Hepatocyte (in vitro differentiated cells): ENCODE data around the gene CLTCL1. TPM values are rescaled to one million over a fixed set of nuclear protein-coding genes. Genes with fewer than 3 reads are reported as not detected.

Experiments
- DNase-seq: peaks from one replicate; pipeline ENCODE4 v3.0.0-alpha.2; 2016; ENCODE audit warnings: low spot score
- H2AFZ ChIP-seq: fragments of 200-600 bp; sonication (generic); 2 replicates; pipeline ENCODE4 v1.6.0; 2016; ENCODE audit warnings: antibody characterized with exemption, mild to moderate bottlenecking
- H3K27ac ChIP-seq: fragments of 200-600 bp; sonication (generic); 2 replicates; pipeline ENCODE4 v1.5.1; 2016; ENCODE audit warnings: mild to moderate bottlenecking
- H3K27me3 ChIP-seq: fragments of 200-600 bp; sonication (generic); 2 replicates; pipeline ENCODE4 v1.6.1; 2016
- H3K36me3 ChIP-seq: fragments of 200-600 bp; sonication (generic); replicated peaks from 2 replicates; pipeline ENCODE4 v1.5.1; 2016; ENCODE audit warnings: low read depth; ENCODE audit not compliant: insufficient read depth
- H3K4me1 ChIP-seq: fragments of 200-600 bp; sonication (generic); 2 replicates; pipeline ENCODE4 v1.5.1; 2016; ENCODE audit warnings: mild to moderate bottlenecking, moderate library complexity; ENCODE audit not compliant: insufficient read depth
- H3K4me2 ChIP-seq: fragments of 200-600 bp; sonication (generic); 2 replicates; pipeline ENCODE4 v1.6.0; 2016
- H3K4me3 ChIP-seq: fragments of 200-600 bp; sonication (generic); 2 replicates; pipeline ENCODE4 v1.5.1; 2016; ENCODE audit warnings: mild to moderate bottlenecking
- H3K79me2 ChIP-seq: fragments of 200-600 bp; sonication (generic); 2 replicates; pipeline ENCODE4 v1.6.0; 2017; ENCODE audit warnings: mild to moderate bottlenecking
- H3K9me2 ChIP-seq: fragments of 200-600 bp; sonication (generic); replicated peaks from 2 replicates; pipeline ENCODE4 v1.6.0; 2017; ENCODE audit warnings: mild to moderate bottlenecking; ENCODE audit not compliant: insufficient read depth
- H3K9me3 ChIP-seq: fragments of 200-600 bp; sonication (generic); 2 replicates; pipeline ENCODE4 v1.5.1; 2016; ENCODE audit warnings: low read depth, mild to moderate bottlenecking
- H4K20me1 ChIP-seq: fragments of 200-600 bp; sonication (generic); 2 replicates; pipeline ENCODE4 v1.6.0; 2016; ENCODE audit warnings: mild to moderate bottlenecking; ENCODE audit not compliant: insufficient read depth, poor library complexity, severe bottlenecking
- CTCF ChIP-seq: fragments of 200-600 bp; sonication (generic); IDR thresholded peaks from 2 replicates; pipeline ENCODE4 v1.5.1; 2016; ENCODE audit warnings: antibody characterized with exemption, mild to moderate bottlenecking; ENCODE audit not compliant: poor library complexity
- EZH2 ChIP-seq: fragments of 200-600 bp; sonication (generic); IDR thresholded peaks from 2 replicates; pipeline ENCODE4 v1.6.1; 2016; ENCODE audit warnings: antibody characterized with exemption, mild to moderate bottlenecking, borderline replicate concordance
- EZH2phosphoT487 ChIP-seq: fragments of 200-600 bp; sonication (generic); IDR thresholded peaks from one replicate; pipeline ENCODE4 v1.6.1; 2018; ENCODE audit warnings: antibody characterized with exemption, mild to moderate bottlenecking, low read depth, moderate library complexity; ENCODE audit not compliant: unreplicated experiment, severe bottlenecking
- WGBS: methylation state at CpG from one replicate; pipeline ENCODE4 v1.1.6; 2016; ENCODE audit warnings: low lambda C conversion rate; ENCODE audit errors: missing lambda C conversion rate; 5-methylcytosine and 5-hydroxymethylcytosine counted together
- polyA plus RNA-seq: library from polyadenylated mRNA; unstranded; fragments of >200 nt; fragmentation: Nextera tagmentation; extraction: Ambion mirVana; gene quantifications from 2 replicates; pipeline ENCODE4 v1.2.1, GENCODE V29; 2016
- total RNA-seq: library from RNA; depleted of rRNA; stranded (reverse); fragments of >200 nt; gene quantifications from 2 replicates; pipeline ENCODE4 v1.2.3, GENCODE V29; 2014

CLTCL1 gene
- total and polyA plus RNA-seq, 2 experiments from 2014 or later: 2.2 to 3.7 TPM

GRCh38 chr22:19132153-19132552, 159.4 kb downstream of the CLTCL1 start:
- Histone ChIP-seq H3K36me3 (no peaks in the 10 kb centered on the region), H2AFZ (no peak overlapping the region), H3K27me3 (no peaks in the 10 kb centered on the region), H3K4me2 (no peak overlapping the region), H3K4me3 (no peak overlapping the region), H4K20me1 (no peaks in the 10 kb centered on the region), H3K9me3 (no peaks in the 10 kb centered on the region), H3K79me2 (no peaks in the 10 kb centered on the region), H3K27ac (no peak overlapping the region), H3K4me1 (no peaks in the 10 kb centered on the region), H3K9me2 (no peaks in the 10 kb centered on the region)
- 96% methylated on average over 20 of the region's 20 CpGs for WGBS
- DNase-seq: no peak
- TF ChIP-seq CTCF (no peak), EZH2phosphoT487 (no peak), EZH2 (no peak)

DNA sequence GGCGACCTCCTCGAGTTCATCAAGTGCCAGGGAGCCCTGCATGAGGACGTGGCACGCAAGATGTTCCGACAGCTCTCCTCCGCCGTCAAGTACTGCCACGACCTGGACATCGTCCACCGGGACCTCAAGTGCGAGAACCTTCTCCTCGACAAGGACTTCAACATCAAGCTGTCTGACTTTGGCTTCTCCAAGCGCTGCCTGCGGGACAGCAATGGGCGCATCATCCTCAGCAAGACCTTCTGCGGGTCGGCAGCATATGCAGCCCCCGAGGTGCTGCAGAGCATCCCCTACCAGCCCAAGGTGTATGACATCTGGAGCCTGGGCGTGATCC, 159.9 kb downstream of the CLTCL1 start:
- Histone ChIP-seq H3K36me3 (no peaks in the 10 kb centered on the region), H3K9me2 (no peaks in the 10 kb centered on the region), H3K9me3 (no peaks in the 10 kb centered on the region), H3K4me3 (no peak overlapping the region), H3K27ac (no peak overlapping the region), H3K4me2 (no peak overlapping the region), H4K20me1 (no peaks in the 10 kb centered on the region), H3K27me3 (no peaks in the 10 kb centered on the region), H2AFZ (no peak overlapping the region), H3K79me2 (no peaks in the 10 kb centered on the region), H3K4me1 (no peaks in the 10 kb centered on the region)
- no peak for TF ChIP-seq CTCF
- no peak for TF ChIP-seq EZH2
- no peak for TF ChIP-seq EZH2phosphoT487
- 97% methylated on average over 19 of the region's 19 CpGs for WGBS
- no peak for DNase-seq

DNA sequence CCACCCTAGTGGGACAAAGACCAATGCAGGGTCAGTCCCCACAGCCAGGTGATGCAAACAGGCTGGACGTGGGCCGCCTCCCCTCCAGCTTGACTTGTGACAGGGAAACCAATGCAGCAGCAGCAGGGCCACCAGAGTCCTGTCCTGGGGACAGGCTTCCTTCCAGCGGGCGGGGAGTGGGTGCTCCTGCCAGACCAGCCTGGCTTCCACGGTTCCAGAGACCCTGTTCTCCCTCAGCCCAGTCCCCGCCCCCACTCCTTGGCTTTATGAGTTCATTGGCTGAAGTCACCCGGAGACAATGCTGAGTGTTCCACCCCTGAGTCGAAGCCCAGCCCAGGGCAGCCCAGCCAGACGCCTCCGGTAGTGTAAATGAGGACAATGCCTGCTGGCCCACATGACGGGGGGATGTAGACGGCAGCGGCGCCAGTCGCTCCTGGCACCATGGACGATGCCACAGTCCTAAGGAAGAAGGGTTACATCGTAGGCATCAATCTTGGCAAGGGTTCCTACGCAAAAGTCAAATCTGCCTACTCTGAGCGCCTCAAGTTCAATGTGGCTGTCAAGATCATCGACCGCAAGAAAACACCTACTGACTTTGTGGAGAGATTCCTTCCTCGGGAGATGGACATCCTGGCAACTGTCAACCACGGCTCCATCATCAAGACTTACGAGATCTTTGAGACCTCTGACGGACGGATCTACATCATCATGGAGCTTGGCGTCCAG, 160.4 kb downstream of the CLTCL1 start, which contains the start of gene TSSK2:
TSSK2 (plus strand) TSS at position 350 of the 726 bp plus-strand sequence; CDS start at position 442, 92 bp downstream.
- H3K9me2 ChIP-seq: no peaks in the 10 kb centered on the region
- WGBS: 89% methylated on average over 27 of the region's 27 CpGs
- H3K36me3 ChIP-seq: no peaks in the 10 kb centered on the region

More for the DNA sequence above, 160.4 kb downstream of the CLTCL1 start, which contains the start of gene TSSK2:
- no peak within 1 kb of the TSS for H3K4me2 ChIP-seq
- H3K4me3 ChIP-seq: no peak within 1 kb of the TSS
- H3K79me2 ChIP-seq: no peaks in the 10 kb centered on the region
- H3K4me1 ChIP-seq: no peaks in the 10 kb centered on the region
- no peak within 1 kb of the TSS for H3K27ac ChIP-seq
- no peaks in the 10 kb centered on the region for H3K27me3 ChIP-seq
- no peaks in the 10 kb centered on the region for H3K9me3 ChIP-seq
- H4K20me1 ChIP-seq: no peaks in the 10 kb centered on the region
- no peak for DNase-seq
- no peak for TF ChIP-seq CTCF
- TF ChIP-seq EZH2phosphoT487: no peak
- no peak for TF ChIP-seq EZH2
- no peak within 1 kb of the TSS for H2AFZ ChIP-seq
